GM21723 (cell line): ENCODE measurements around the gene ZDHHC14.

Experiments
- ATAC-seq: cut with Tn5 transposase; IDR thresholded peaks from one replicate; pipeline ENCODE4 v1.9.1; 2021; ENCODE audit warnings: mild to moderate bottlenecking, moderate library complexity; ENCODE audit not compliant: unreplicated experiment

The ZDHHC14 gene

GRCh38 chr6:157632821-157633220 lies 251.8 kb downstream of the ZDHHC14 start:
- ATAC-seq = no peak

- no peak for ATAC-seq
These were observed 253.6 kb downstream of the ZDHHC14 start for GRCh38 chr6:157634546-157634945.

DNA sequence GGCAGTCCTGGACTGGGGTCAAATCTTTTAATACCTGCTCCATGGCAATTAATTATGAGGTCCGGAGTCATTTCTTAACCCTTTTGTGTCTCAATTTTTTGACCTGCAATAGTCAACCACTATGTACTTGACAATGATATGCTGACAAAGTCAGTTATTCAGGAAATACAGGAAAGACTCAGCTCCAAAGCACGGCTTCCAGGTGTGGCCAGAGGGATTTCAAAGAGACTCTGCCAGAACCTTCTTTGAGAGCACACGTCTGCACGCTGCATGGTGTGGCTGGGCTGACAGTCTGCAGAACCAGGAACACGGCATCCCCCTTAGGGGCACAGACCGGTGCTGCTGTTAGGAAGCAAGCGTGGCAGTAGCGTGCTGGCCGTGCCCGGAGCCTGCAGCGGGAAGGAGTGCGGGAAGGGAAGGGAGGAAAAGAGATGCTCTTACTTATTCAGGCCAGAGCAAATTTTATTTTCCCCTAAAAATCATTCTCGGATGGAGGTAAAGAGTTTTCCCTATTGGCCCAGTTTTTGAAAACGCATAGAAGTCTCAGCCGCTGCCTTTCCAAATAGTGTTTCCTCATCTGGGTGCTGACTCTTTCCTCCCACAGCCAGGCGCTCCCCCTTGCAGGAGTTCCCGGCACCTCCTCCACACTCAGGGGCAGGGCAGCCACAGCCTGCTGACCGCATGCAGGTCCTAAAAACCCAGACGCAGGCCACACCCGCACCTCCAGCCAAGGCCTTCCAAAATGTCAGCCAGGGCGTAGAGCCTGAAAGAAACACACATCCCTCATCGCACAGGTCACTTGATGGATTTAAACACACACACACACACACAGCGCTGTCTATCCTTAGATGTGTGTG lies 254.6 kb downstream of the ZDHHC14 start:
- no peak for ATAC-seq

GRCh38 chr6:157637516-157637915 lies 256.5 kb downstream of the ZDHHC14 start:
- ATAC-seq = no peak

- no peak for ATAC-seq
These were observed 257.1 kb downstream of the ZDHHC14 start for GRCh38 chr6:157637941-157638662.

- no peak for ATAC-seq
These were observed 257.8 kb downstream of the ZDHHC14 start for GRCh38 chr6:157638779-157639178.

- ATAC-seq = no peak
These were observed 259.9 kb downstream of the ZDHHC14 start for GRCh38 chr6:157640746-157641451.

GRCh38 chr6:157641837-157642236 lies 260.8 kb downstream of the ZDHHC14 start:
- no peak for ATAC-seq

DNA sequence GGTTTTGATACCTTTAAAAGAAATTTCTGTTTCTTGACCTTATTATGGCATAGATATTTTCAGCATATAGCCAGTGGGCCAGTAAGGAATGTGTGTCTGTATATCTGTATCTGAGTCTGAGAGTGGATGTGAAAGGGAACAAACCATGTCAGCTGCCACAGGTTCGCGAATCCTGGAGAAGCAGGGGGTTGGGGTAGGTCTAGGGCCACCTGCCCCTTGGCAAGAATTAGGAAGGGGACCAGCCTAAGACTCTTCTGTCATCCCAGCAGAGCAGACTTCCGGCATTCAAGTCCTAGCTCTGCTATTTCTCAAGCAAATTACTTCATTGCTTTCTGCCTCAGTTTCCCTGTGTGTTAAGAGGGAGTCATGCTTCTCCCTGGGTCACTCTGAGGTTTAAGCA lies 261.7 kb downstream of the ZDHHC14 start:
- no peak for ATAC-seq

GRCh38 chr6:157644043-157644810 lies 263.2 kb downstream of the ZDHHC14 start:
- no peak for ATAC-seq

- ATAC-seq = no peak
These were observed 264.3 kb downstream of the ZDHHC14 start for GRCh38 chr6:157645201-157645795.

- no peak for ATAC-seq
These were observed 265.0 kb downstream of the ZDHHC14 start for GRCh38 chr6:157646012-157646411.

DNA sequence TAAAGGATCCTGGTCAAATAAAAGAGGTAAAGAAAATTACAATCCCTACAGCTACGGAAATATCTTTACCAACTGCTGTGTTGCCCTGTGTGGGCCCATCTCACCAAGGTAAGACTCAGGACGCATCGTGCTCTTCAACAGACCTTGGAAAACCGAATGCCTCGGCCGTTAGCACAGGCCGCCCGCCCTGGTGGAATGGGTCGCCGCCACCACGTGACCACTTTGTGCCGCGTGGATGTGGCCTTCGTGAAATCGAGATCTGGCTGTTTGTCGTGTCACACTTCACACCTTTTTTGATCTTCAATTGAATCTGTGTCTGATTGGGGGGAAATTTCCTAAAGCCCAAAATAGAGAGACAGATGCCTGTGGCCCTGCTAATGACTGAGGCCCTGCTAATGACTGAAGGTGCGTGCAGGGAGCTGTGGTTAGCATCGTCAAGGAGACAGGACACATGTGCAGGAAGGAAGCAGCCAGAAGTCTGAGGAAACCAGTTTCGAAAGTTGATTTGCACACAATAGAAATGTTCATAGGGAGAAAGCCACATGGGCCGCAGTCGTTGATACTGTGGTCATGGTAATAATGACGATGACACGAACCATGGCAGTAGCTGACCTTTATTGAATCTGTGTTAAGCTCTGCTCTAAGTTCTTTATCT lies 266.4 kb downstream of the ZDHHC14 start:
- ATAC-seq = no peak

DNA sequence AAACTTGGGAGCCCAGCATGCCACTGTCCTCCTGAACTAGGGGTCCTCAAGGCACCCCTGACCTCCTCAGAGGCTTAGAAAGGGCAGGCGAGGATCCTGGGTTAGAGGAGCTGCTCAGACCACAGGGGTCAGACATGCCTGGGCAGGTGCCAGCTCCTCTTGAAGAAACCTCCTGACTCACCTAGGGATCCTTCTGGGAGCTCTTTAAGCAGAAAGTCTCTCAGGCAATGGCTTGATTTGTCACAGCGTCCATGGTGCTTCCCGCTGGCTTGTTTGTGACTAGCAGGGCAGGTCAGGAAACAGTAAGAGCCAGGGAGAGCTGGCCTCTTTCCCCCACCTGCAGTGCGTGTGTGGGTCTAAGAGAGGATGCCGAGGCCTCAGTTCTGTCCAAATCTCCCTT lies 267.6 kb downstream of the ZDHHC14 start:
- ATAC-seq = no peak

DNA sequence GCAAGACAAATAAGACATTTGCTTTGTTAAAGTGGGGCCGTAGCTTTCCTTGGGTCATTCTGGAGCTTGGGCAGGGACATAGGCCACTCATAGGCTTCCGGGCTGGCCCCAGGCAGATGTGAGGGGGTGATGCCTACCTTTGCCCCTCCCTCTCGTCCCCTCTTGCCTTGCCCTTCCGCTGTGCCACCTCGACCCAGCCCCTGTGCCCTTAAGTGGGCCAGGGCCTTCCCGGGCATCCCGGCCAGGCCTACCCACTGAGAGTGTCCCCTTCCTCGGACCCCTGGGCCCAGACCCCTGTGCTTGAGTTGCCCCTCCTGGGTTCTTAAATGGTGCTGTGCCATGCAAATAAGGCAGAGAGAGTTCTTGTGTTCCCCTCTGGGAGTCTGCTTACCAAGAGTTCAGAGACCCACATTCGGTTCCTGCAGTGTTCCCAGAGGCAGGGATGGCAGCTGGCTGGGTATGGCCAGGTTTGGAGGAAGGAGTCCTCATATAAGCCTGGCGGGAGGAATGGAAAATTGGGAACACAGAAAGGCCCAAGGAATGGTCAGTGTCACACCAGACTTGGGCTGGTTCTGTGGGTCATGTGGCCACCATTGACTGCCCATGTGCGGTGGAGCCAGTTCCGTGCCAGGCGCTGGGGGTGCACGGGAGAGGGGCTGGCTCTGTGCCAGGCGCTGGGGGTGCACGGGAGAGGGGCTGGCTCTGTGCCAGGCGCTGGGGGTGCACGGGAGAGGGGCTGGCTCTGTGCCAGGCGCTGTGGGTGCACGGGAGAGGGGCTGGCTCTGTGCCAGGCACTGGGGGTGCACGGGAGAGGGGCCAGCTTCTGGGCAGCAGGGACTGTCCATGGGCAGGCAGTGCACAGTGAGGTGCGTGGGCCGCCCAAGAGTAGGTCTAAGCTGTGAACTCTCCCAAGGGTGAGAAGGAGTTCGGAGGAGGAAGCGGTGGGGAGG lies 268.6 kb downstream of the ZDHHC14 start:
- ATAC-seq = no peak

GRCh38 chr6:157650261-157650640 lies 269.3 kb downstream of the ZDHHC14 start:
- ATAC-seq = no peak

DNA sequence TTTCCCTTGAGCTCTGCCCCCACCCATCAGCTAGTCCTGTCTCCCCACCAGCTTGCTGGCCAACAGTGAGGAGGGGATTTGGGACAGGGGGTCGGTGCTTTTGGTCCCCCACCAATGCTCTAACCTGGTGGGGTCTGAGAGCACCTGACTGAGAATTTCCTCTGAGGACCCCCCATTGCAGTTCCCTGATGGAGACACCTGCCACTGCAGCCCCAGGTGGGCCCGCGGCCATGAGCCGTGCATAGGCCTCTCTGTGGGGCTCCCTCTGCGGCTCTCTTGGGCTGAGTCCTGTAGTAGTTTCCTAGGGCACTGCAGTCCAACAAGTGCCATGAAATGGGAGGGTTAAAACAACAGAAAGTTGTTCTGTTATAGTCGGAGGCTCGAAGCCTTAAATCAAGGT lies 269.8 kb downstream of the ZDHHC14 start:
- no peak for ATAC-seq

DNA sequence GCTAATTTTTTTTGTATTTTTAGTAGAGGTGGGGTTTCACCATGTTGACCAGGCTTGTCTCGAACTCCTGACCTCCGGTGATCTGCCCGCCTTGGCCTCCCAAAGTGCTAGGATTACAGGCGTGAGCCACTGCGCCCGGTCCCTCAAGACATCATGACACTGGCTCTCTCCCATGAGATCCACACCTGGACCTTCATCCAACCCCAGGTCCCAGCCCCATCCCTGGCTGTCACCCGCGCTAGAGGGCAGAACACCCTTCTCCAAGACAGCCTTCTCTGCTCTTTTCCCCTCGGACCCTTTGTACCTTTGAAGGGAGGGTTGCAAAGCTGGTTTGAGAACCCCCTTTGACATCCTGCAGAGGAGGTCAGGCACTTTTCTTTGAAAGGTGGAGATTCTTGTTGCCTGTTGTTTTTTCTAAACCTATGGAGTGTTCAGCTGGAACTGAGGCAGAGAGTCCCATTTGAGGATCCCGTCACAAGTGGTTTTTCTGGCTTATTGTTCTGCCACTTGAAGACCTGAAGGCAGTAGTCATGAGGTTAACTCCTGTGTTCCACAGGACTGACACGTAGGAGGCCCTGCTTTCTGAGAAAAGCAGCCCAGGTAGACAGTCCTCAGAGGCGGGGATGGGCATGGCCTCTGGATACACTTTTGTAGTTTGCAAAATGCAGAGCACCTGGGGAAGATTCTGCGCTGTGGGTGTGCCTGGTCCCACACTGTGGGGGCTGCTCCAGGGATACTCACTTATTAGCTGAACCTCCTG lies 270.9 kb downstream of the ZDHHC14 start:
- ATAC-seq = no peak
